HCT116 (cell line): Measurements from ENCODE around the gene ERMARD. TPM values are rescaled to one million over a fixed set of nuclear protein-coding genes. Genes with fewer than 3 reads are reported as not detected.

Experiments
- ATAC-seq: fragments of 200-7000 bp; cut with Tn5 transposase; 2 replicates; pipeline ENCODE4 v1.9.1; 2020; ENCODE audit warnings: mild to moderate bottlenecking, moderate library complexity
- BruUV-seq: library from RNA; stranded (reverse); fragments of 400-500 nt; replicated peaks from 2 replicates; lab custom pipeline; 2021; lab: Mats Ljungman, UMichigan
- CTCF ChIA-PET: fragments of 300-600 bp; sonication (Branson Sonifier 250); formaldehyde crosslinking; loops from one replicate; lab custom pipeline; 2021; ENCODE audit warnings: antibody characterized with exemption; lab: Charles Lee
- POLR2A ChIA-PET: fragments of 300-600, 350-600 bp; sonication (Branson Sonifier 250); formaldehyde crosslinking; loops from one replicate; lab custom pipeline; 2021; ENCODE audit warnings: antibody characterized with exemption; lab: Charles Lee
- RAD21 ChIA-PET, 2 experiments: fragments of 300-600 bp; sonication (Branson Sonifier 250); formaldehyde crosslinking; loops; one replicate each; lab custom pipeline; 2023; ENCODE audit warnings: low total read pairs in 2 of 2; ENCODE audit not compliant: uncharacterized antibody in 2 of 2, unreplicated experiment in 2 of 2, low non-redundant PET in 1 of 2; lab: Charles Lee
- DNase-seq: peaks from one replicate; pipeline ENCODE4 v3.0.0-alpha.2; 2010; ENCODE audit warnings: low read depth, low spot score
- H2AFZ ChIP-seq: fragments of 200-600 bp; shearing (Covaris generic), sonication (generic); 2 replicates; pipeline ENCODE4 v1.6.1; 2017; ENCODE audit warnings: low read depth, mixed run types, mixed read lengths, antibody characterized with exemption, low read length; ENCODE audit not compliant: poor library complexity, severe bottlenecking
- H3K27ac ChIP-seq: 2 replicates; pipeline ENCODE4 v1.5.1; 2012; ENCODE audit warnings: low read depth, low read length
- H3K27me3 ChIP-seq: fragments of 200-600 bp; sonication (generic); 2 replicates; pipeline ENCODE4 v1.6.1; 2016; ENCODE audit warnings: mixed run types, low read length, mixed read lengths; ENCODE audit not compliant: insufficient read depth
- H3K36me3 ChIP-seq, 2 experiments: fragments of 200-500 bp in 1 of 2; fragments of 200-600 bp in 1 of 2; sonication (Bioruptor generic) in 1 of 2; sonication (generic) in 1 of 2; 2 replicates each; pipeline versions ENCODE4 v1.5.1 to v1.6.1; 2014 to 2016; ENCODE audit warnings: low read length in 2 of 2, inconsistent platforms in 1 of 2, mixed read lengths in 1 of 2, mixed run types in 1 of 2; ENCODE audit not compliant: insufficient read depth in 2 of 2, control insufficient read depth in 1 of 2
- H3K4me1 ChIP-seq, 2 experiments: fragments of 200-600 bp in 1 of 2; sonication (generic) in 1 of 2; 2 replicates each; pipeline versions ENCODE4 v1.5.1 to v1.6.1; 2012 to 2017; ENCODE audit warnings: low read length in 2 of 2, inconsistent platforms in 1 of 2, mild to moderate bottlenecking in 1 of 2, mixed read lengths in 1 of 2, mixed run types in 1 of 2, moderate library complexity in 1 of 2; ENCODE audit not compliant: insufficient read depth in 2 of 2, control insufficient read depth in 1 of 2
- H3K4me2 ChIP-seq: fragments of 200-600 bp; sonication (generic); 2 replicates; pipeline ENCODE4 v1.6.1; 2017; ENCODE audit warnings: mixed run types, low read length, mixed read lengths
- H3K4me3 ChIP-seq, 2 experiments: fragments of 200-600 bp in 1 of 2; sonication (generic) in 1 of 2; replicated peaks in 1 of 2; 2 replicates each; pipeline ENCODE4 v1.5.1; 2011 to 2016; ENCODE audit warnings: low read length in 2 of 2, control low read depth in 1 of 2, low read depth in 1 of 2, mild to moderate bottlenecking in 1 of 2, mixed read lengths in 1 of 2, mixed run types in 1 of 2
- H3K79me2 ChIP-seq: fragments of 200-600 bp; sonication (generic); 2 replicates; pipeline ENCODE4 v1.6.1; 2017; ENCODE audit warnings: mild to moderate bottlenecking, mixed run types, low read length, moderate library complexity, mixed read lengths; ENCODE audit not compliant: insufficient read depth
- H3K9ac ChIP-seq: fragments of 200-600 bp; sonication (generic); 2 replicates; pipeline ENCODE4 v1.6.1; 2016; ENCODE audit warnings: low read length, mixed read lengths
- H3K9me2 ChIP-seq: fragments of 200-600 bp; sonication (generic), shearing (Covaris generic); 2 replicates; pipeline ENCODE4 v1.6.1; 2017; ENCODE audit warnings: mixed run types, mild to moderate bottlenecking, moderate library complexity; ENCODE audit not compliant: insufficient read depth
- H3K9me3 ChIP-seq, 2 experiments: fragments of 200-500 bp in 1 of 2; fragments of 200-600 bp in 1 of 2; sonication (Bioruptor generic) in 1 of 2; sonication (generic) in 1 of 2; 2 replicates each; pipeline ENCODE4 v1.6.1; 2014 to 2017; ENCODE audit warnings: low read length in 2 of 2, mixed read lengths in 2 of 2, inconsistent platforms in 1 of 2, low read depth in 1 of 2, mild to moderate bottlenecking in 1 of 2, mixed run types in 1 of 2, moderate library complexity in 1 of 2; ENCODE audit not compliant: control insufficient read depth in 1 of 2, insufficient read depth in 1 of 2
- H4K20me1 ChIP-seq: fragments of 200-600 bp; sonication (generic), shearing (Covaris generic); 2 replicates; pipeline ENCODE4 v1.6.1; 2017; ENCODE audit warnings: mixed run types, mild to moderate bottlenecking, moderate library complexity; ENCODE audit not compliant: insufficient read depth
- EGR1 ChIP-seq: IDR thresholded peaks from 2 replicates; pipeline ENCODE4 v1.6.1; 2012; ENCODE audit warnings: low read depth
- FOSL1 ChIP-seq: IDR thresholded peaks from 2 replicates; pipeline ENCODE4 v1.6.1; 2012; ENCODE audit warnings: low read depth
- JUND ChIP-seq: IDR thresholded peaks from 2 replicates; pipeline ENCODE4 v1.6.1; 2012
- POLR2AphosphoS5 ChIP-seq: IDR thresholded peaks from 2 replicates; pipeline ENCODE4 v1.6.1; 2011; ENCODE audit warnings: mild to moderate bottlenecking, low read depth, low read length, moderate library complexity
- RAD21 ChIP-seq: IDR thresholded peaks from 2 replicates; pipeline ENCODE4 v1.6.1; 2012; ENCODE audit warnings: low read depth, mild to moderate bottlenecking
- SIN3A ChIP-seq: IDR thresholded peaks from 2 replicates; pipeline ENCODE4 v1.6.1; 2012; ENCODE audit warnings: low read depth
- SP1 ChIP-seq: IDR thresholded peaks from 2 replicates; pipeline ENCODE4 v1.6.1; 2012; ENCODE audit warnings: low read depth
- TCF7L2 ChIP-seq: IDR thresholded peaks from 2 replicates; pipeline ENCODE4 v1.7.0; 2011; ENCODE audit warnings: borderline replicate concordance, inconsistent platforms; ENCODE audit not compliant: insufficient read depth, insufficient read length; ENCODE audit errors: extremely low read depth
- YY1 ChIP-seq: IDR thresholded peaks from 2 replicates; pipeline ENCODE4 v1.6.1; 2011; ENCODE audit warnings: low read length, low read depth, moderate library complexity, mild to moderate bottlenecking; ENCODE audit not compliant: insufficient replicate concordance; ENCODE audit errors: extremely low read depth
- ZFX ChIP-seq: fragments of 450-650 bp; IDR thresholded peaks from 2 replicates; pipeline ENCODE4 v1.6.1; 2017
- ZNF274 ChIP-seq: fragments of 200-500 bp; sonication (Bioruptor generic); IDR thresholded peaks from 2 replicates; pipeline ENCODE4 v1.6.1; 2014; ENCODE audit warnings: mild to moderate bottlenecking, low read depth, low read length, inconsistent platforms
- intact Hi-C: fragments of 100-400 bp; cut with micrococcal nuclease; formaldehyde crosslinking; loops from 2 replicates; pipeline ENCODE4 v1.10.0; 2022
- total RNA-seq: library from RNA; stranded (reverse); gene quantifications from one replicate; pipeline ENCODE4 v1.2.1, GENCODE V29; 2021; ENCODE audit not compliant: unreplicated experiment
- TF ChIP-seq, protein P1 (sequence below): IDR thresholded peaks from 2 replicates; pipeline ENCODE4 v1.6.1; 2012
- TF ChIP-seq, protein P2 (sequence below): IDR thresholded peaks from 2 replicates; pipeline ENCODE4 v1.6.1; 2012
- TF ChIP-seq, protein P3 (sequence below): IDR thresholded peaks from 2 replicates; pipeline ENCODE4 v1.6.1; 2012; ENCODE audit warnings: low read depth

The ERMARD gene
- total RNA-seq, 1 experiment from 2014 or later: 24.7 TPM

DNA sequence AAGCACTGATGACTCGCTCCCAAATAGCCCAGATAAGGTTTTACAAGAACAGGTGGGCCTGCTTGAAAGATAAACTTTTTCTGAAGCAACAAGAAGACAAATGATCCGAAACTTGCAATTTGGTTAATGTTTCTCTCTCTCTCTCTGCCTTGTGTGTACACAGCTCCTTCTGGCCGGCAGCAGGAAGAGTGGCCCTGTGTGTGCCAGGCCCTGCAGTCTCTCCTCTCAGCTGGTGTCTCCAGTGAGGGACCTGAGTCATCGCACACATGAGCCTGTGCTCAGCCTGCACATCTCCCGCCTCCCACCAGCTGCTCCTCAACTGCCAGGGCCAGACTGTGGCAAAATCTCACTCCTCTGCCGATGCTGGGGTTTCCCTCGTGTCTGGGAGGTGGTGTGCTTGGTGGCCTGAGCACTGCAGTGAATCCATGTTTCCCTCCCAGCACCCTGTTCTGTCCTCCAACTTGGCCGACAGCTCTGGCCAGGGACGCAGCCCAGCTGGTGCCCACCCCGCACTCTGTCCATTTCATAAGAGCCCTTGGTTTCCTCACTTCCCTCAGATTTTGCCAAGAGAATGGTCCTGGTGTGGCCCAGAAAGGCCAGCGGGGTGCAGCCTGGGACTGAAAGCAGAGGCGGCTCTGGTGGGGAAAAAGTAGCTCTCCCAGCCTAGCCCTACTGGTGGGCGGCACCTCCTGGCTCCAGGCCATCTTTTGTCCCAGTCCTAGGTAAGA is 49.4 kb downstream of the ERMARD start:
- Histone ChIP-seq H3K9me2 (no peaks in the 10 kb centered on the region), H2AFZ (no peak overlapping the region), H3K4me2 (peak overlapping the region; percentile 43), H3K4me1 (peaks cover 12 to 15% of the 10 kb centered on the region in 2 experiments), H3K4me3 (peak overlapping the region in 1 of 2 experiments; percentile 4; a peak in 1 of 4 replicates), H3K9ac (no peak overlapping the region), H3K36me3 (no peaks in the 10 kb centered on the region), H4K20me1 (no peaks in the 10 kb centered on the region), H3K27me3 (peaks cover 24% of the 10 kb centered on the region; the same call in 1 of the 2 replicates), H3K27ac (peak overlapping the region; percentile 6; the same call in 1 of the 2 replicates), H3K9me3 (no peaks in the 10 kb centered on the region), H3K79me2 (no peaks in the 10 kb centered on the region)
- RAD21 ChIA-PET: no interaction called here
- CTCF ChIA-PET: interaction anchor here (1.0 to 2.4 kb wide), 2 partner anchors 11 to 31 kb away, joined by 3 to 12 read pairs; no protein-coding TSS in a partner anchor
- POLR2A ChIA-PET: no interaction called here
- no TSS peak for BruUV-seq
- peak; percentile 85 for ATAC-seq
- peak; percentile 13 for DNase-seq
- TF ChIP-seq TCF7L2: peak; percentile 13
- TF ChIP-seq ZFX: no peak
- peak; percentile 64 for TF ChIP-seq JUND
- TF ChIP-seq FOSL1: peak; percentile 77; the same call in 1 of the 2 replicates
- TF ChIP-seq, protein P1, sequence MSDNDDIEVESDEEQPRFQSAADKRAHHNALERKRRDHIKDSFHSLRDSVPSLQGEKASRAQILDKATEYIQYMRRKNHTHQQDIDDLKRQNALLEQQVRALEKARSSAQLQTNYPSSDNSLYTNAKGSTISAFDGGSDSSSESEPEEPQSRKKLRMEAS: peak; percentile 41
- intact Hi-C loops: no loop called here

DNA sequence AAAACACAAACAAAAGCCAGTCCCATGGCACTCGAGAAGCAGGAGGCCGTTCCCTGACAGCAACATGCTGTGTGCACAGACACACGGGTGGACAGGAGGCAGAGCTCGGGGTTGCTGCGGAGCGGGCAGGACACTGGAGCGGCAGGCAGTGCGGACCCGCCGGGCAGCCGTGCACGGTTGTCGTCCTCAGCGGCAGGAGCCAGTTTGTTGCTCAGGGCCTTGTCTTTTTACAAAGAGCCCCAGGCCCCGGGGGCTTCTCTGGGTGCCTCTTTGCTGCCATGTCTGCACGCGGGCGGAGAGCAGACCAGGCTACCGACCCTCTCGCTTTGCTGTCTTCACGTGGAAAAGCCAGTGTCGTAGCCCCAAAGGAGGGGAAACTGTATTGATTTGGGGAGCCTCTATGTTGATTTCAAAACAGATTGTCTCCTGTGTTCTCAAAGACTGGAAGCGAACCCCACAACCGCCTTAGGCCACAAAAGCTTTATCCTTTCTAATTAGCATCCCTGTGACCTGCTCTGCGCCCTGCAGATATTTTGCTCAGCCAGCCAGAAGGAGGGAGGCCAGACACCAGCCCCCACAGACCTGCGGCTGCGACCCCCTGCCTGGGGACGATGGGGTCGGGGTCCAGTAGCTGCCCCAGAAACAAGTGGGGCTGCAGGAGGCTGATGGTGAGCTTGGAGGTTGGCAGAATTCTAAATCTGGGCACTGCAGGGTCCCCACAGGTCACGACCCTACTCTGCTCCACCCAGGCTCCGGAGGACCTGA is 50.2 kb downstream of the ERMARD start:
- Histone ChIP-seq H3K36me3 (no peaks in the 10 kb centered on the region), H3K4me2 (no peak overlapping the region), H3K79me2 (no peaks in the 10 kb centered on the region), H3K9me3 (no peaks in the 10 kb centered on the region), H3K27me3 (peaks cover 24% of the 10 kb centered on the region; the same call in 1 of the 2 replicates), H3K27ac (no peak overlapping the region; the same call in 1 of the 2 replicates), H3K4me1 (peaks cover 12 to 15% of the 10 kb centered on the region in 2 experiments), H4K20me1 (no peaks in the 10 kb centered on the region), H3K4me3 (no peak overlapping the region), H3K9ac (no peak overlapping the region), H2AFZ (no peak overlapping the region), H3K9me2 (no peaks in the 10 kb centered on the region)
- intact Hi-C loops: no loop called here
- DNase-seq (no peak), ATAC-seq (no peak)
- ChIA-PET CTCF (interaction anchor here (1.0 to 2.4 kb wide), 2 partner anchors 11 to 30 kb away, joined by 3 to 12 read pairs; no protein-coding TSS in a partner anchor), POLR2A (no interaction called here), RAD21 (no interaction called here)
- no TSS peak for BruUV-seq
- TF ChIP-seq SP1 (no peak), YY1 (no peak), EGR1 (no peak), ZFX (no peak), SIN3A (no peak), POLR2AphosphoS5 (no peak), ZNF274 (no peak), RAD21 (no peak)
- TF ChIP-seq, protein P2, sequence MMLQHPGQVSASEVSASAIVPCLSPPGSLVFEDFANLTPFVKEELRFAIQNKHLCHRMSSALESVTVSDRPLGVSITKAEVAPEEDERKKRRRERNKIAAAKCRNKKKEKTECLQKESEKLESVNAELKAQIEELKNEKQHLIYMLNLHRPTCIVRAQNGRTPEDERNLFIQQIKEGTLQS: no peak
- TF ChIP-seq, protein P1: no peak
- TF ChIP-seq, protein P3, sequence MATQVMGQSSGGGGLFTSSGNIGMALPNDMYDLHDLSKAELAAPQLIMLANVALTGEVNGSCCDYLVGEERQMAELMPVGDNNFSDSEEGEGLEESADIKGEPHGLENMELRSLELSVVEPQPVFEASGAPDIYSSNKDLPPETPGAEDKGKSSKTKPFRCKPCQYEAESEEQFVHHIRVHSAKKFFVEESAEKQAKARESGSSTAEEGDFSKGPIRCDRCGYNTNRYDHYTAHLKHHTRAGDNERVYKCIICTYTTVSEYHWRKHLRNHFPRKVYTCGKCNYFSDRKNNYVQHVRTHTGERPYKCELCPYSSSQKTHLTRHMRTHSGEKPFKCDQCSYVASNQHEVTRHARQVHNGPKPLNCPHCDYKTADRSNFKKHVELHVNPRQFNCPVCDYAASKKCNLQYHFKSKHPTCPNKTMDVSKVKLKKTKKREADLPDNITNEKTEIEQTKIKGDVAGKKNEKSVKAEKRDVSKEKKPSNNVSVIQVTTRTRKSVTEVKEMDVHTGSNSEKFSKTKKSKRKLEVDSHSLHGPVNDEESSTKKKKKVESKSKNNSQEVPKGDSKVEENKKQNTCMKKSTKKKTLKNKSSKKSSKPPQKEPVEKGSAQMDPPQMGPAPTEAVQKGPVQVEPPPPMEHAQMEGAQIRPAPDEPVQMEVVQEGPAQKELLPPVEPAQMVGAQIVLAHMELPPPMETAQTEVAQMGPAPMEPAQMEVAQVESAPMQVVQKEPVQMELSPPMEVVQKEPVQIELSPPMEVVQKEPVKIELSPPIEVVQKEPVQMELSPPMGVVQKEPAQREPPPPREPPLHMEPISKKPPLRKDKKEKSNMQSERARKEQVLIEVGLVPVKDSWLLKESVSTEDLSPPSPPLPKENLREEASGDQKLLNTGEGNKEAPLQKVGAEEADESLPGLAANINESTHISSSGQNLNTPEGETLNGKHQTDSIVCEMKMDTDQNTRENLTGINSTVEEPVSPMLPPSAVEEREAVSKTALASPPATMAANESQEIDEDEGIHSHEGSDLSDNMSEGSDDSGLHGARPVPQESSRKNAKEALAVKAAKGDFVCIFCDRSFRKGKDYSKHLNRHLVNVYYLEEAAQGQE: no peak
